H9 (cell line): ENCODE data around the gene HVCN1. TPM values are rescaled to one million over a fixed set of nuclear protein-coding genes. Genes with fewer than 3 reads are reported as not detected.
"Not testable (repeated sequence)": the region's sequence is repeated elsewhere in the genome, so short reads cannot be mapped to it uniquely, and the experiment has no call there.

Source experiments
- DNase-seq: peaks from one replicate; pipeline ENCODE4 v3.0.0-alpha.2; 2017
- H2AFZ ChIP-seq: one replicate; pipeline ENCODE4 v1.6.1; 2013; ENCODE audit warnings: mild to moderate bottlenecking, low read length, control low read depth, moderate library complexity
- H2AK5ac ChIP-seq: 2 replicates; pipeline ENCODE4 v1.6.1; 2013; ENCODE audit warnings: low read length, control low read depth, mixed read lengths; ENCODE audit not compliant: insufficient read length
- H2BK120ac ChIP-seq: one replicate; pipeline ENCODE4 v1.6.1; 2013; ENCODE audit warnings: low read depth, mild to moderate bottlenecking, low read length, control low read depth, inconsistent platforms; ENCODE audit not compliant: poor library complexity, severe bottlenecking
- H2BK12ac ChIP-seq: 2 replicates; pipeline ENCODE4 v1.6.1; 2013; ENCODE audit warnings: low read length, control low read depth, mixed read lengths, low read depth; ENCODE audit not compliant: insufficient read length
- H2BK15ac ChIP-seq: 2 replicates; pipeline ENCODE4 v1.6.1; 2013; ENCODE audit warnings: low read depth, low read length, control low read depth
- H2BK20ac ChIP-seq: one replicate; pipeline ENCODE4 v1.6.1; 2013; ENCODE audit warnings: low read depth, mild to moderate bottlenecking, low read length, control low read depth, inconsistent platforms; ENCODE audit not compliant: poor library complexity, severe bottlenecking
- H2BK5ac ChIP-seq: 2 replicates; pipeline ENCODE4 v1.6.1; 2013; ENCODE audit warnings: low read length, control low read depth, mixed read lengths; ENCODE audit not compliant: insufficient read length
- H3K14ac ChIP-seq: 2 replicates; pipeline ENCODE4 v1.6.1; 2013; ENCODE audit warnings: low read length, control low read depth; ENCODE audit not compliant: insufficient read depth
- H3K18ac ChIP-seq: 2 replicates; pipeline ENCODE4 v1.6.1; 2013; ENCODE audit warnings: low read depth, mild to moderate bottlenecking, mixed read lengths, low read length, control low read depth; ENCODE audit not compliant: insufficient read length
- H3K23ac ChIP-seq: 2 replicates; pipeline ENCODE4 v1.6.1; 2013; ENCODE audit warnings: low read length, control low read depth, mixed read lengths, low read depth; ENCODE audit not compliant: insufficient read length
- H3K23me2 ChIP-seq: 2 replicates; pipeline ENCODE4 v1.6.1; 2013; ENCODE audit warnings: low read depth, mild to moderate bottlenecking, mixed read lengths, low read length, control low read depth; ENCODE audit not compliant: insufficient read length, poor library complexity, severe bottlenecking
- H3K27ac ChIP-seq: 2 replicates; pipeline ENCODE4 v1.5.1; 2013; ENCODE audit warnings: low read length, control low read depth, mixed read lengths, low read depth; ENCODE audit not compliant: insufficient read length
- H3K27me3 ChIP-seq: 2 replicates; pipeline ENCODE4 v1.6.1; 2013; ENCODE audit warnings: low read length, control low read depth, inconsistent platforms; ENCODE audit not compliant: insufficient read depth
- H3K4ac ChIP-seq: 2 replicates; pipeline ENCODE4 v1.6.1; 2013; ENCODE audit warnings: low read depth, mild to moderate bottlenecking, control low read depth, inconsistent platforms, low read length, moderate library complexity
- H3K4me1 ChIP-seq: 2 replicates; pipeline ENCODE4 v1.6.1; 2013; ENCODE audit warnings: low read length, control low read depth, inconsistent platforms; ENCODE audit not compliant: insufficient read depth
- H3K4me2 ChIP-seq: 2 replicates; pipeline ENCODE4 v1.6.1; 2013; ENCODE audit warnings: low read length, control low read depth, mixed read lengths; ENCODE audit not compliant: insufficient read length, insufficient read depth
- H3K56ac ChIP-seq: 2 replicates; pipeline ENCODE4 v1.6.1; 2013; ENCODE audit warnings: low read depth, mild to moderate bottlenecking, mixed read lengths, low read length, control low read depth; ENCODE audit not compliant: insufficient read length
- H3K79me1 ChIP-seq: 2 replicates; pipeline ENCODE4 v1.6.1; 2013; ENCODE audit warnings: low read depth, mild to moderate bottlenecking, moderate library complexity, low read length, control low read depth, inconsistent platforms; ENCODE audit not compliant: insufficient read depth, poor library complexity, severe bottlenecking
- H3K79me2 ChIP-seq: 2 replicates; pipeline ENCODE4 v1.6.1; 2013; ENCODE audit warnings: low read length, control low read depth, inconsistent platforms; ENCODE audit not compliant: insufficient read depth
- H3K9ac ChIP-seq: 2 replicates; pipeline ENCODE4 v1.6.1; 2013; ENCODE audit warnings: low read length, control low read depth, mixed read lengths; ENCODE audit not compliant: insufficient read length; ENCODE audit errors: extremely low read depth
- H3K9me3 ChIP-seq: one replicate; pipeline ENCODE4 v1.6.1; 2013; ENCODE audit warnings: low read depth, low read length, inconsistent platforms; ENCODE audit not compliant: control insufficient read depth
- H3T11ph ChIP-seq: one replicate; pipeline ENCODE4 v1.6.1; 2013; ENCODE audit warnings: mild to moderate bottlenecking, low read length, control low read depth, inconsistent platforms
- H4K20me1 ChIP-seq: one replicate; pipeline ENCODE4 v1.6.1; 2013; ENCODE audit not compliant: control insufficient read depth, insufficient read length, insufficient read depth
- H4K5ac ChIP-seq: 2 replicates; pipeline ENCODE4 v1.6.1; 2013; ENCODE audit warnings: low read depth, mild to moderate bottlenecking, mixed read lengths, low read length, control low read depth; ENCODE audit not compliant: insufficient read length
- H4K8ac ChIP-seq: replicated peaks from 2 replicates; pipeline ENCODE4 v1.6.1; 2013; ENCODE audit warnings: low read length, control low read depth, mixed read lengths, low read depth; ENCODE audit not compliant: insufficient read length
- H4K91ac ChIP-seq: 2 replicates; pipeline ENCODE4 v1.6.1; 2013; ENCODE audit warnings: low read depth, mild to moderate bottlenecking, moderate library complexity, mixed read lengths, low read length, control low read depth; ENCODE audit not compliant: insufficient read length
- H3K27ac Mint-ChIP-seq, 3 experiments: 2 replicates in 2 of 3; 3 replicates in 1 of 3; pipeline ENCODE4 v1.8.0; 2020 to 2021; ENCODE audit warnings: mixed read lengths in 3 of 3, mild to moderate bottlenecking in 1 of 3, moderate library complexity in 1 of 3
- H3K27me3 Mint-ChIP-seq: 2 replicates; pipeline ENCODE4 v1.8.0; 2021; ENCODE audit warnings: low read depth, mild to moderate bottlenecking, moderate library complexity, mixed read lengths
- H3K36me3 Mint-ChIP-seq, 3 experiments: 2 replicates in 2 of 3; 3 replicates in 1 of 3; pipeline ENCODE4 v1.8.0; 2020 to 2021; ENCODE audit warnings: low read depth in 3 of 3, mixed read lengths in 3 of 3; ENCODE audit not compliant: insufficient read depth in 1 of 3
- H3K4me1 Mint-ChIP-seq, 2 experiments: 2 replicates each; pipeline ENCODE4 v1.8.0; 2020; ENCODE audit warnings: mixed read lengths in 2 of 2
- H3K4me3 Mint-ChIP-seq, 2 experiments: 2 replicates in 1 of 2; 3 replicates in 1 of 2; pipeline ENCODE4 v1.8.0; 2020 to 2021; ENCODE audit warnings: mild to moderate bottlenecking in 2 of 2, mixed read lengths in 2 of 2, moderate library complexity in 1 of 2
- H3K9me3 Mint-ChIP-seq, 2 experiments: 2 replicates in 1 of 2; 3 replicates in 1 of 2; pipeline ENCODE4 v1.8.0; 2020; ENCODE audit warnings: mild to moderate bottlenecking in 2 of 2, mixed read lengths in 2 of 2, moderate library complexity in 1 of 2
- WGBS: extraction: QIAGEN DNeasy Blood & Tissue Kit; methylation state at CpG from one replicate; pipeline ENCODE4 v1.1.7; 2013; ENCODE audit warnings: missing lambda C conversion rate, low lambda C conversion rate, mixed read lengths; ENCODE audit not compliant: insufficient read length; ENCODE audit errors: extremely low coverage; 5-methylcytosine and 5-hydroxymethylcytosine counted together
- total RNA-seq: library from RNA; stranded (reverse); gene quantifications from 2 replicates; pipeline ENCODE4 v1.2.1, GENCODE V29; 2021
- TF ChIP-seq, protein P1 (sequence below): fragments of 200-600 bp; sonication (generic); conservative IDR thresholded peaks from 3 replicates; pipeline ENCODE4 v1.8.0; 2021; ENCODE audit warnings: antibody characterized with exemption, mild to moderate bottlenecking

The HVCN1 gene
- total RNA-seq, 1 experiment from 2014 or later: 5.2 TPM

- no CpG with 5 or more reads among the region's 3 CpGs for WGBS
- H3K9me3 ChIP-seq: no peaks in the 10 kb centered on the region
- H4K20me1 ChIP-seq: no peaks in the 10 kb centered on the region
- H3K4ac ChIP-seq: no peak overlapping the region
- Mint-ChIP-seq H3K27me3 (no peaks in the 10 kb centered on the region), H3K9me3 (no peaks in the 10 kb centered on the region), H3K4me3 (peak overlapping the region in 1 of 2 experiments; percentile 44; a peak in 2 of 5 replicates), H3K36me3 (peaks cover 30 to 57% (median 49%) of the 10 kb centered on the region in 3 experiments), H3K4me1 (peaks cover 38 to 44% of the 10 kb centered on the region in 2 experiments), H3K27ac (peak overlapping the region; percentile 35 to 85 (median 51); a peak in 2 of 7 replicates)
- peaks cover 86% of the 10 kb centered on the region for H3K79me2 ChIP-seq
- peaks cover 5% of the 10 kb centered on the region; the same call in 1 of the 2 replicates for H3K4me1 ChIP-seq
- H2BK5ac ChIP-seq: no peak overlapping the region
- no peak overlapping the region for H3K23ac ChIP-seq
- H4K91ac ChIP-seq: no peak overlapping the region
- H3K23me2 ChIP-seq: peaks cover 12% of the 10 kb centered on the region
- DNase-seq: no peak
- no peaks in the 10 kb centered on the region for H3K27me3 ChIP-seq
- H4K5ac ChIP-seq: no peak overlapping the region
- peaks cover 5% of the 10 kb centered on the region for H3K79me1 ChIP-seq
- H3K56ac ChIP-seq: no peak overlapping the region
- no peak overlapping the region for H2BK12ac ChIP-seq
- no peak overlapping the region for H2AK5ac ChIP-seq
- no peak overlapping the region for H2AFZ ChIP-seq
- H4K8ac ChIP-seq: no peak overlapping the region
- no peak overlapping the region for H3K27ac ChIP-seq
- H3K9ac ChIP-seq: peak overlapping the region; percentile 8
- no peak overlapping the region for H3K4me2 ChIP-seq
- H3K14ac ChIP-seq: no peak overlapping the region
- no peak overlapping the region for H3T11ph ChIP-seq
- H2BK120ac ChIP-seq: no peak overlapping the region
- TF ChIP-seq, protein P1, sequence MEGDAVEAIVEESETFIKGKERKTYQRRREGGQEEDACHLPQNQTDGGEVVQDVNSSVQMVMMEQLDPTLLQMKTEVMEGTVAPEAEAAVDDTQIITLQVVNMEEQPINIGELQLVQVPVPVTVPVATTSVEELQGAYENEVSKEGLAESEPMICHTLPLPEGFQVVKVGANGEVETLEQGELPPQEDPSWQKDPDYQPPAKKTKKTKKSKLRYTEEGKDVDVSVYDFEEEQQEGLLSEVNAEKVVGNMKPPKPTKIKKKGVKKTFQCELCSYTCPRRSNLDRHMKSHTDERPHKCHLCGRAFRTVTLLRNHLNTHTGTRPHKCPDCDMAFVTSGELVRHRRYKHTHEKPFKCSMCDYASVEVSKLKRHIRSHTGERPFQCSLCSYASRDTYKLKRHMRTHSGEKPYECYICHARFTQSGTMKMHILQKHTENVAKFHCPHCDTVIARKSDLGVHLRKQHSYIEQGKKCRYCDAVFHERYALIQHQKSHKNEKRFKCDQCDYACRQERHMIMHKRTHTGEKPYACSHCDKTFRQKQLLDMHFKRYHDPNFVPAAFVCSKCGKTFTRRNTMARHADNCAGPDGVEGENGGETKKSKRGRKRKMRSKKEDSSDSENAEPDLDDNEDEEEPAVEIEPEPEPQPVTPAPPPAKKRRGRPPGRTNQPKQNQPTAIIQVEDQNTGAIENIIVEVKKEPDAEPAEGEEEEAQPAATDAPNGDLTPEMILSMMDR: no peak
- no peak overlapping the region for H2BK15ac ChIP-seq
- H3K18ac ChIP-seq: no peak overlapping the region
- H2BK20ac ChIP-seq: no peak overlapping the region
Measured at GRCh38 chr12:110737532-110737931, 48.6 kb upstream of the HVCN1 start.

- H4K20me1 ChIP-seq, H3K9me3 Mint-ChIP-seq, H3K4me1 ChIP-seq, H3K9ac ChIP-seq, H3K4ac ChIP-seq, H2BK20ac ChIP-seq, H3K79me1 ChIP-seq, H3T11ph ChIP-seq, H3K9me3 ChIP-seq, H2BK5ac ChIP-seq, H4K5ac ChIP-seq, H3K27me3 ChIP-seq, H3K18ac ChIP-seq, H3K27ac ChIP-seq, H3K4me3 Mint-ChIP-seq, H2BK15ac ChIP-seq, H3K27ac Mint-ChIP-seq, DNase-seq, H3K23ac ChIP-seq, H3K14ac ChIP-seq, H2BK12ac ChIP-seq, H3K56ac ChIP-seq, H4K91ac ChIP-seq, H3K4me2 ChIP-seq, H2BK120ac ChIP-seq, H3K27me3 Mint-ChIP-seq, H2AFZ ChIP-seq, H4K8ac ChIP-seq, H2AK5ac ChIP-seq: not testable (repeated sequence)
- WGBS: no CpG with 5 or more reads among the region's 5 CpGs
- peaks cover 40 to 49% of the 10 kb centered on the region in 2 experiments for H3K4me1 Mint-ChIP-seq
- Histone ChIP-seq H3K79me2 (peaks cover 87% of the 10 kb centered on the region), H3K23me2 (peaks cover 12% of the 10 kb centered on the region)
- H3K36me3 Mint-ChIP-seq: peaks cover 34 to 62% (median 52%) of the 10 kb centered on the region in 3 experiments
Measured at GRCh38 chr12:110737016-110737415, 48.1 kb upstream of the HVCN1 start.
